Gastrocnemius medialis (tissue), 4 donors: Measurements from ENCODE around the gene SLC19A2. TPM values are rescaled to one million over a fixed set of nuclear protein-coding genes. Genes with fewer than 3 reads are reported as not detected.

Experiments
- ATAC-seq, 2 donors: fragments of 150-250 bp; one replicate each; pipeline ENCODE4 v1.9.1; 2016
- DNase-seq, 2 donors: peaks; one replicate each; pipeline ENCODE4 v3.0.0-alpha.2; 2019
- H3K27ac ChIP-seq, 4 donors: fragments of 200-600 bp; sonication (generic); 1 replicate in 1 of 4; 2 replicates in 3 of 4; pipeline ENCODE4 v1.5.1; 2016 to 2018; ENCODE audit warnings: mild to moderate bottlenecking in 2 of 4, moderate library complexity in 1 of 4
- H3K27me3 ChIP-seq, 3 donors: fragments of 200-600 bp; sonication (generic) in 2 of 3; 1 replicate in 1 of 3; 2 replicates in 2 of 3; pipeline versions ENCODE4 v1.5.1 to v1.6.0; 2016 to 2019; ENCODE audit warnings: mild to moderate bottlenecking in 1 of 3, moderate library complexity in 1 of 3
- H3K36me3 ChIP-seq, 2 donors: fragments of 200-600 bp; sonication (generic) in 1 of 2; one replicate each; pipeline ENCODE4 v1.5.1; 2017 to 2018
- H3K4me1 ChIP-seq, 2 donors: fragments of 200-600 bp; sonication (generic) in 1 of 2; one replicate each; pipeline ENCODE4 v1.5.1; 2016 to 2017; ENCODE audit warnings: mild to moderate bottlenecking in 2 of 2
- H3K4me3 ChIP-seq, 4 donors: fragments of 200-600 bp; sonication (generic) in 3 of 4; 1 replicate in 1 of 4; 2 replicates in 3 of 4; pipeline ENCODE4 v1.5.1; 2016 to 2019; ENCODE audit warnings: mild to moderate bottlenecking in 2 of 4
- H3K9me3 ChIP-seq, 3 donors: fragments of 200-600 bp; sonication (generic) in 2 of 3; 1 replicate in 1 of 3; 2 replicates in 2 of 3; pipeline ENCODE4 v1.5.1; 2016 to 2019
- POLR2A ChIP-seq, 2 donors: fragments of 450-650 bp; IDR thresholded peaks; one replicate each; pipeline ENCODE4 v1.6.1; 2017; ENCODE audit warnings: antibody characterized with exemption in 2 of 2, mild to moderate bottlenecking in 2 of 2, moderate library complexity in 2 of 2
- in situ Hi-C, 4 donors: fragments of 200-750 bp; cut with MboI; loops; one replicate each; pipeline versions ENCODE4 v1.15.0 to v1.8.0; 2017; ENCODE audit warnings: low sequenced_read_pairs in 4 of 4
- intact Hi-C: fragments of 100-400 bp; cut with DNase I; formaldehyde crosslinking; loops from one replicate; pipeline ENCODE4 v1.15.1; 2023; ENCODE audit warnings: low total_unique reads
- total RNA-seq, 4 donors: library from RNA; depleted of rRNA; stranded (reverse); fragments of >200 nt; gene quantifications; one replicate each; pipeline versions ENCODE4 v1.1.0 to v1.2.3, GENCODE V29; 2016
- TF ChIP-seq, protein P1 (sequence below), 5 experiments: fragments of 450-650 bp in 3 of 5; fragments of 200-600 bp in 2 of 5; sonication (generic) in 2 of 5; IDR thresholded peaks in 4 of 5; conservative IDR thresholded peaks in 1 of 5; 1 replicate in 4 of 5; 2 replicates in 1 of 5; pipeline ENCODE4 v1.5.1; 2016 to 2019; ENCODE audit warnings: antibody characterized with exemption in 5 of 5, mild to moderate bottlenecking in 3 of 5, moderate library complexity in 3 of 5

The SLC19A2 gene
- total RNA-seq, 4 donors from 2014 or later, result 93.3 to 176 (median 99.8) TPM

DNA sequence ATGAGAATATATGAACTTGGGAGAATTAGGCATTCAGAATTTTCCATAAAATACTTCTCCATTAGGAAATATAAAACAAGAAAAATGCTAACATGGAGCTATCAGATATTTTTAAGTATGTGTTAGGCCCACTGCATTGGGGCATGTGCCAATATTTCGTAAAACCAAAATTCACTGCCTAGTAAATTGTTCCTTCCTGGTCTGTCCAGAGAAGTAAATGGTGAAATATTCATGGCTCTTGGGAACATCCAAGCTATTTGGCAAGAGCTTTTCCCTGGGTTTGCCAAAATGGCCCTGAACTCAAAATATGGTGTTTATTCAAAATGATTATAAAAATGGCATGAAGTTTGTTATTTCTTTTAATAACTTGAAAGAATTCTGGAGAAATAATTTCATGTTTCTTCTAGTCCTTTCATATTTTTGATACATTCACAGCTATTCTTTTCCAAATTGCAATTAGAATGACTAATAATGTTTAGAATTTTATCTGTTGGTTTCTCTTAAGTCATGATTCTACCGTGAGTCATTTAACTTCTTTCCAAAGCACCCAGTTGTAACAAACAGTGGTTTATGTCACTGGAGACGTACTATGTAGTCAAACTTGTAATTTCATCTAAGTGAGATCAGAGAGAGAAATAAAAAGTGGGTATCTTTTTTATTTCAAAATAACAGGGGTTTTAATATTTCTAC, 25.7 kb upstream of the SLC19A2 start:
- H3K4me1 ChIP-seq, result peaks cover 11 to 28% of the 10 kb centered on the region in 2 donors
- H3K36me3 ChIP-seq, result no peaks in the 10 kb centered on the region
- in situ Hi-C loops (no loop called here), intact Hi-C loops (loop anchor here (1.0 kb wide), 1 partner anchor 25 kb away; no protein-coding TSS in a partner anchor)
- ATAC-seq (peak; percentile 69 to 74), DNase-seq (peak; percentile 8 to 31)
- no peak for TF ChIP-seq POLR2A (IDR thresholded peaks at IDR 0.05)
- TF ChIP-seq, protein P1, sequence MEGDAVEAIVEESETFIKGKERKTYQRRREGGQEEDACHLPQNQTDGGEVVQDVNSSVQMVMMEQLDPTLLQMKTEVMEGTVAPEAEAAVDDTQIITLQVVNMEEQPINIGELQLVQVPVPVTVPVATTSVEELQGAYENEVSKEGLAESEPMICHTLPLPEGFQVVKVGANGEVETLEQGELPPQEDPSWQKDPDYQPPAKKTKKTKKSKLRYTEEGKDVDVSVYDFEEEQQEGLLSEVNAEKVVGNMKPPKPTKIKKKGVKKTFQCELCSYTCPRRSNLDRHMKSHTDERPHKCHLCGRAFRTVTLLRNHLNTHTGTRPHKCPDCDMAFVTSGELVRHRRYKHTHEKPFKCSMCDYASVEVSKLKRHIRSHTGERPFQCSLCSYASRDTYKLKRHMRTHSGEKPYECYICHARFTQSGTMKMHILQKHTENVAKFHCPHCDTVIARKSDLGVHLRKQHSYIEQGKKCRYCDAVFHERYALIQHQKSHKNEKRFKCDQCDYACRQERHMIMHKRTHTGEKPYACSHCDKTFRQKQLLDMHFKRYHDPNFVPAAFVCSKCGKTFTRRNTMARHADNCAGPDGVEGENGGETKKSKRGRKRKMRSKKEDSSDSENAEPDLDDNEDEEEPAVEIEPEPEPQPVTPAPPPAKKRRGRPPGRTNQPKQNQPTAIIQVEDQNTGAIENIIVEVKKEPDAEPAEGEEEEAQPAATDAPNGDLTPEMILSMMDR (IDR thresholded peaks at IDR 0.05 in 4 of 5, conservative IDR thresholded peaks at IDR 0.05 in 1 of 5), result no peak
- no peak overlapping the region for H3K4me3 ChIP-seq
- no peaks in the 10 kb centered on the region for H3K9me3 ChIP-seq
- H3K27ac ChIP-seq, result peak overlapping the region in 3 of 4 donors; percentile 51 to 54 (median 52)
- no peaks in the 10 kb centered on the region for H3K27me3 ChIP-seq

DNA sequence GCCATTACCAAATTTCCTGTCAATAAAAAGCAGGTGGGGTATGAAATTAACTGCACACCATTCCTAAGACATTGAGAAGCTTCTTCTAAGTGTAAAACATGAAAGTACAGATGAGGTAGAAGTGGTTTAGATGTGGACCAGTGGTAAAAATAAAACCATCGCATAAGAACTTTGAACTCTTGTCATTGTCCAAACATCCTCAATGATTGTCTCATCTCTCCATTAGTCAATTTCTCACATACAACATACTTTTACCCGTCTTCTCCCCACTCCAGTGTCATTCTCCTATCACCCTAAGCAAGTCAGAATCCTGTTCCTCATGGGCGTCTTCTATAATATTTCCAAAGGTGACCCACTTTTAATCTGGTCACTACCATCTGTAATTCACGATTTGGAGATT, 24.3 kb upstream of the SLC19A2 start:
- Histone ChIP-seq H3K4me1 (peaks cover 11 to 28% of the 10 kb centered on the region in 2 donors), H3K9me3 (no peaks in the 10 kb centered on the region), H3K27ac (peak overlapping the region in 1 of 4 donors; percentile 51), H3K36me3 (no peaks in the 10 kb centered on the region), H3K27me3 (no peaks in the 10 kb centered on the region), H3K4me3 (no peak overlapping the region)
- intact Hi-C loops, result no loop called here
- no peak for DNase-seq
- no peak for TF ChIP-seq POLR2A (IDR thresholded peaks at IDR 0.05)
- TF ChIP-seq, protein P1 (IDR thresholded peaks at IDR 0.05 in 4 of 5, conservative IDR thresholded peaks at IDR 0.05 in 1 of 5), result no peak
- in situ Hi-C loops, result no loop called here
- no peak for ATAC-seq

- intact Hi-C loops, result loop anchor here (5.0 kb wide), 1 partner anchor 42 kb away; no protein-coding TSS in a partner anchor
- peak overlapping the region; percentile 42 to 64 (median 48) for H3K27ac ChIP-seq
- peaks cover 11 to 28% of the 10 kb centered on the region in 2 donors for H3K4me1 ChIP-seq
- in situ Hi-C loops, result no loop called here
- no peak overlapping the region for H3K4me3 ChIP-seq
- no peaks in the 10 kb centered on the region for H3K27me3 ChIP-seq
- TF ChIP-seq, protein P1 (IDR thresholded peaks at IDR 0.05 in 4 of 5, conservative IDR thresholded peaks at IDR 0.05 in 1 of 5), result peak in 2 of 5 experiments; percentile 27 to 40
- TF ChIP-seq POLR2A (IDR thresholded peaks at IDR 0.05), result no peak
- no peaks in the 10 kb centered on the region for H3K36me3 ChIP-seq
- ATAC-seq (peak; percentile 61 to 72), DNase-seq (no peak)
- no peaks in the 10 kb centered on the region for H3K9me3 ChIP-seq
Measured at GRCh38 chr1:169509354-169509753, 23.6 kb upstream of the SLC19A2 start.

DNA sequence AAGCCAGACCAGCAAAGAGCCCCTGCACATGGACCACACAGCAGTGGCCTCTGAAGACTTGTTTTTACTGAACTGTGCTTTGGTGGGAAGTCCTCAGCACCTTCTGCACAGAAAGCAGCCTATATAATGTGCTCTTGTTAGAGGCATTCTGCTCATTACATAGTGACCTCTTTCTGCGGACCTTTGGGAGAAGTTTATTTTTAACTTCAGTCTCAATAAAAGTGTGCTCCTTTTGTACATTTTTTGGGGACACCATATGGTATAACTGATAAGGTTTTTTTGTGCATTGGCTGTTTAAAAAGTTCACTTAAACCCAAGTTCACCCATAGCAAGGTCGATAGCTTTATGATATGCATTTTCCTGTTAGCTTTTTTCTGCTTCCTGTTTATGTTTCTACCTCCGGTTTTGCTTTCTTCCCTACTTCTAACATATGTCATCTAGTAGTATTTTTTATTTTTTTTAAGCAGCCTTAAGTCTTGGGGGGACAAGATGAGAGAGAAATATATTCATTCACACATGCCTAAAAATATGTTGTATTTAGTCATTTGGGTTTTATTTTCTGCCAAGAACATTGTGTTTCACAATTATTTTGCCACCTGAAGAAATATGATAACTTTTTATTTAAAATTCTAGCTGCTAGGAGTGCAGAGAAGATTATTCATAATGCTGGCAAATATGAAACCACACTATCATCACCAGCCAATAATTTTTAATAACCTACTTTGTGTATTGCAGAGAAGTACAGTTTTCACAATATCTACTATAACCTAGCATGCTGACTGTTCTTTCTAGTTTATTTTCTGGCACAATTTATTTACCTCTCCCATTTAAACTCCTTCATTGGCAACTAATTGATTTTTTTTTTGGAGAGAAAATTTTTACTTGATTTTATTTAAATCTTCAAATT, 22.9 kb upstream of the SLC19A2 start:
- in situ Hi-C loops, result no loop called here
- no peaks in the 10 kb centered on the region for H3K36me3 ChIP-seq
- peaks cover 11 to 23% of the 10 kb centered on the region in 2 donors for H3K4me1 ChIP-seq
- peak overlapping the region; percentile 42 to 64 (median 48) for H3K27ac ChIP-seq
- no peaks in the 10 kb centered on the region for H3K27me3 ChIP-seq
- peak; percentile 46 to 47 for ATAC-seq
- intact Hi-C loops, result loop anchor here (5.0 kb wide), 1 partner anchor 41 kb away; no protein-coding TSS in a partner anchor
- TF ChIP-seq, protein P1 (IDR thresholded peaks at IDR 0.05 in 4 of 5, conservative IDR thresholded peaks at IDR 0.05 in 1 of 5), result no peak
- no peak for TF ChIP-seq POLR2A (IDR thresholded peaks at IDR 0.05)
- H3K9me3 ChIP-seq, result no peaks in the 10 kb centered on the region
- no peak overlapping the region for H3K4me3 ChIP-seq
- no peak for DNase-seq
